ENCODE measurements around the gene AK5.

- TF ChIP-seq CTCF (IDR thresholded peaks at IDR 0.05) (no peak), EP300 (IDR thresholded peaks at IDR 0.05) (no peak), POLR2A (IDR thresholded peaks at IDR 0.05) (no peak)
Observed at GRCh38 chr1:77484334-77484733, 202.5 kb downstream of the AK5 start.

Measured in tibial nerve (tissue), 4 donors.